GM18511 (cell line): ENCODE measurements around the gene PLD5.
"Not testable (repeated sequence)": the region's sequence is repeated elsewhere in the genome, so short reads cannot be mapped to it uniquely, and the experiment has no call there.

Experiments used
- ATAC-seq: cut with Tn5 transposase; IDR thresholded peaks from one replicate; pipeline ENCODE4 v1.9.1; 2021; ENCODE audit warnings: mild to moderate bottlenecking, moderate library complexity; ENCODE audit not compliant: unreplicated experiment

Gene PLD5

GRCh38 chr1:242288067-242288466 lies 236.4 kb downstream of the PLD5 start:
- ATAC-seq = not testable (repeated sequence)

DNA sequence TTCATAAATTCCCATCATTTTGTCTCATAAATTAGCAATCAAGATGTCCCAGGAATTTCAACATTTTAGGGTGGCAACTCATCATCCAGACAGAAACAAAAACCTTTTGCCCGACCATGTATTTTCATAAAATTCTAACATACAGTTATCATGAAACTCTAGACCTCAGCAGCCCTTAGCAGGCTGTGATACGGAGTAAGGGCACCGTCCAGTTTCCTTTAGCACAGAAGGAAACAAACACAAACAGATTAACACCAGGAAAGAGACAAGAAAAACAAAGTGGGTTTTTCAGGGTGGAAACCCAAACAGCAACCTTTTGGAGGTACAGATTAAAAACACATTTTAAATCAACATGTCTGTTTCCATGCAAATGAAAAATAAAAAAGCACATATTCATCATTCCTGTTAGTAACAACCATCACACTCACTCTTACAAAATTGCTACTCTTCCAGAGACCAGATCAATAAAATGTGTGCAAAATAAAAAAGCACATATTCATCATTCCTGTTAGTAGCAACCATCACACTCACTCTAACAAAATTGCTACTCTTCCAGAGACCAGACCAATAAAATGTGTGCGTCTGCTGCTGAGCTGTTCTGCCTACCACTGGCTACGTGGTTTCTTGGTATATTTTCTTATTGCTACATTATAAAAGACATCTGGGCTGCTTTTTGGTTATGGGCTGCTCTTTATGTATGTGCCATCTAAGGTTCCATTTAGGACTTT lies 241.6 kb downstream of the PLD5 start:
- not testable (repeated sequence) for ATAC-seq

DNA sequence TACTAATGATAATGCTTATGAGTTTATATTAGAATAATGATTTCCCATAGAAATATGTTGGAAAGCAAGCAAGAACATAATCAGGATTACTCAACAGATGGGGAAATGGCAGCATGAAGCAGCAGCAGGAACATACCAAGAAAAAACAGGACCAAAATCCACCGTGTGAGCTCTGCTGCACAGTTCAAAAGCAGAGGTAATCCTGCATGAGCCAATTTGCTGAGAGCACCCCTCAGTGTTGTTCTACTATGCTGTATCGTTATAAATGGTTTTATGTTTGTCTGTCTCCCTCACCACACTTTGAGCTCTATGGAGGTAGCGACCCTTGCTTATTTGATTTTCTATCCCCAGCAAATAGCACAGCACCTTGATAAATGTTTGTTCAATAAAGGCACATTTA lies 246.1 kb downstream of the PLD5 start:
- ATAC-seq = not testable (repeated sequence)

DNA sequence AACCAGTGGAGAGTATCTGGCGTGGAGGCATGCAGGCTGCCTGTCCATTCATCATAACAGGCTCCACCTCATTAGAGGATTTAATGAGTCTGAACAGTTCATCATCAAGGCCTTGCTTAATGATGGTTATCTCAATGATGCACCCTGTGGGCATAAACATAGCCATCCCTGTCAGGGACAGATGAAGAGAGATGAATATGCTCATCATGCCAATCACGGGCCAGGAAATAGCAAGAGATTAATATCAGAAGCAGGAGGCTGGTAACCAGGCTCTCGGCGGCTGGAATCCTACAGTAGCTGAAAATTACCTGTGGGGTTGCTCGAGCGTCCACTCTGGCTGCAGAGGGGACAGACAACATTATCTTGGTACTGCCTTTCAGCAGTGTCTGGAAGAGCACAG lies 247.7 kb downstream of the PLD5 start:
- ATAC-seq = not testable (repeated sequence)

DNA sequence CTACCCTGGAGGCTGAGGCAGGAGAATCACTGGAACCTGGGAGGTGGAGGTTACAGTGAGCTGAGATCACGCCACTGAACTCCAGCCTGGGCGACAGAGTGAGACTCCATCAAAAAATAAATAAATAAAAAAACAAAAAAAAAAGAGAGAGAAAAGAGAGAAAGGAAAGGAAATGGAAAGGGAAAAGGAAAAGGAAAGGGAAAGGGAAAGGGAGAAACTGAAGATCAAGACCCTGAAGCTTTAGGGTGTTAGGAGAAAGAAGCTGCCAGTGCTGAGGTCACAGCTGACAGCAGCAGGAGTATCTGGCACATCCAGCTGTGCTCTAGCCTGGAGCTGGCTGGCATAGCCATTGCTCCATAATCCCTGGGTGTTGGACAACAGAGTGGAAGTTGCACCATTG lies 257.5 kb downstream of the PLD5 start:
- ATAC-seq = not testable (repeated sequence)

DNA sequence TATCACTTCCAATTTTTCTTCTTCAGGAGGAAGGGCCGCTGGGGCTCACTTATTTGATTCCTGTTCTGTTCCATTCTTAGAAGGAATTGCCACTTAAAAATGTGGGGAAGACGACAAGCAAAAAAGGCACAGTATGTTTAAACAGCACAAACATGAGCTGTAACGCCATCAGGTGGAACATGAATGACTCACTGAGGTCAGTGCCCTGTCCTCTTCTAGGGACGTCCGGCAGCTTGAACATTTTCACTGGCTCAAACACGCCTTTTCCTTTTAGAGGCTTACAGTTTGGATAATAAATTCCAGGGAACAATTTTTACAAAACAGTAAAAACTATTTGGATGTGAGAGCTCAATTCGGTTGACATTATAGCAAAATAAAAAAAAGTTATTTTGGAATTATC lies 260.1 kb downstream of the PLD5 start:
- not testable (repeated sequence) for ATAC-seq

DNA sequence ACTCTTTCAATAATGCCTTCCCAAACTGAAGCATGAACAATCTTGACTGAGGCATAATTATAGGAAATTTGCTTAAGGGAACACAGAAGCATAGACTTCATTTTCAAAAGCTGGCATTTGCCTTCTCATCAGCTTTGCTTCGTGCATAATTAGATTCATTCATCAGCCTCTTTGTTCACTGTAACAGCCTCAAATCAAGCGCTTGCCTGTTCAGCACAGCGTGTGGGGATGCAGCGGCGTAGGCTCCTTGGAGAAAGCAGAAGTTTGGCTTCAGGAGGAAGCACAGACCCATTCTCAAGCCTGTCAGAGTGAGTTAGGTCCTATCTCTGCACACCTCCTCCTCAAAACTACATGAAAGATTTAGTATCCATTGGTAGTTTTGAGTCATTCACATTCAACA lies 279.2 kb downstream of the PLD5 start:
- ATAC-seq = no peak

DNA sequence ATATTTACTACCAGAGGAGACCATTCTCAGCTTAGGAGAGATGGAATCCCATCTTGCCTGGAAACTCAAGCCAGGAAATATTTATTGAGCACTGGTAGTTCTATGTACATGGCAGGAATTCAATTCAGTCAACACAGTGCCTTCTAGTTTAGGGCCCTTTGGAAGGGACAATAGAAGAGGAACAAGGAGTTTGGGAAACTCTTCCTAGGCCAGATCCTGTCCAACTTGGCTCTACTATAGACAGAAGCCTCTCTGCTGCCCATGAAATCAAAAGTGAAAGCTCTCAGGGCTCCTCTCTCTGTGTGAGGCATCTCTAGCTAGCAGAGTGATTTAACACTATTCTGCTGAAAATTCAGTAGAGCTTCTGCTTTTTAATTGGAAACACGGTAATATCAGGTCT lies 281.0 kb downstream of the PLD5 start:
- ATAC-seq = peak; percentile 95

GRCh38 chr1:242242983-242243382 lies 281.5 kb downstream of the PLD5 start:
- peak; percentile 22 for ATAC-seq

DNA sequence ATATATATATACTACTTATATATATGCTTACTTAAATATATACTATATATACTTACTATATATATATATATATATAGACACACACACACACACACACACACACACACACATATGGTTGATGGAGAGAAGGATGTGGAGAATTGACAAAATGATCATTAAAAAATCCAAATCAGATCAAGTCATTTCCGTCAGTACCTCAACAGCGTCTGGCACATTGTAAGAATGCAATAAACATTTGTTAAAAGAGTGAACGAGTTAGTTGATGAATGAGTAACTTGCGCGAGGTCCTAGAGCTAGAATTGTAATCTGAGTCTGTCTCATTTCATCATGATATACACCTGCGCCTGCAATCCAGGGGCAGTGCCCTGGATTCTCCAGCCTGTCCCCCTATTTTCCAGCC lies 282.6 kb downstream of the PLD5 start:
- ATAC-seq = no peak

DNA sequence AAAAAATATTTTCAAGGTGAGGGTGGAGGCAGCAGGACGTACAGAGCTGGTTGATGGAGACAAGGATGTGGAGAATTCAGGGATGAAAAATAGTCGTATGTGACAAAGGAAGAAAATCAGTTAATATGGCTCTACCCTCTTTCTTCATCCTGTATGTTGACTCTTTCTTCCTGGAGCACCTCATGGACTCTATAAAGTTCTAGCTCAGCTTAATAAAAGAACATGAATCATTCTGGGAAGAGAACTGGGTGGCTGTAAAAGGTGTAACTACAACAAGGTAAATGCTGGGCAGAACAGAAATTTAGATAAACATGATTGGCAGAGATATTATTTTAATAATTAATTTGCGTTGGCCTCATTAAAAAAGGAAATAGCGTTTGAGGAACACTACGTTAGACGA lies 283.8 kb downstream of the PLD5 start:
- ATAC-seq = no peak

DNA sequence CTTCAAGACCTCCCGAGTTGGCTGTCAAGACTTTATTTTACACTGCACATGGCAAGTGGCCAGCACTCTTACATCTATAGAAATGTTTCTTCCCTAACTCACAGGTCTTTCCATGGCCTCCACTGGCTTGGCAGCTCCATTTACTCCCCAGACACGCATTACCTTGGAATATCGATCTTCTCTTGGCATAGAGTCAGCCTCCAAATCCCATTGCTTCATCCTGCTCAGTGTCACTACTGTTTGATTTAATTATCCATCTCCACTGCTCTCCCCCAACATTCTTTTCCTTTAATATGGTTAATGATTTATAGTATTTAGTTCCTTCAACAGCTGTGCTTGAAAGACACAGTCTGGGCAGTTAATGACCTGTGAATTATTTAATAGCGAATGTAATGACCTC lies 284.4 kb downstream of the PLD5 start:
- no peak for ATAC-seq

DNA sequence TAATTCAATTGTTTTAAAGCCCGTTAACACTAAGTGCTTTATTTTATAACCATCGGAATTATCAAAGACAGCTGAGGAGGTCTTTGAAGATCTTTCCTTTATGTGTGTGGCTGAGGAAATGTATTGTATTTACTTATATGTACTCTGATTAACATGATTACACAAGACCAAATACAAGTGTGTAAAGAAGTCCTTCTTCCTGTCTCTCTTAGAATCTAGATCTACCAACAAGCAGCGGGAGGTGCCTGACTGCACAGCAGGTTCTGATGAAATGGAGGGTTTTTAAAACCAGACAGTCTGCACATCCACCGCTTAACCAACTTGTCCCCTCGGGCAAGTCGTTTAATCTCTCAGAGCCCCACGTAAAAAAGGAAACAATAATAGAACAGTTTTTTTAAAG lies 285.1 kb downstream of the PLD5 start:
- no peak for ATAC-seq

GRCh38 chr1:242237051-242237450 lies 287.4 kb downstream of the PLD5 start:
- ATAC-seq = no peak

- no peak for ATAC-seq
Measured at GRCh38 chr1:242228991-242229390, 295.5 kb downstream of the PLD5 start.

DNA sequence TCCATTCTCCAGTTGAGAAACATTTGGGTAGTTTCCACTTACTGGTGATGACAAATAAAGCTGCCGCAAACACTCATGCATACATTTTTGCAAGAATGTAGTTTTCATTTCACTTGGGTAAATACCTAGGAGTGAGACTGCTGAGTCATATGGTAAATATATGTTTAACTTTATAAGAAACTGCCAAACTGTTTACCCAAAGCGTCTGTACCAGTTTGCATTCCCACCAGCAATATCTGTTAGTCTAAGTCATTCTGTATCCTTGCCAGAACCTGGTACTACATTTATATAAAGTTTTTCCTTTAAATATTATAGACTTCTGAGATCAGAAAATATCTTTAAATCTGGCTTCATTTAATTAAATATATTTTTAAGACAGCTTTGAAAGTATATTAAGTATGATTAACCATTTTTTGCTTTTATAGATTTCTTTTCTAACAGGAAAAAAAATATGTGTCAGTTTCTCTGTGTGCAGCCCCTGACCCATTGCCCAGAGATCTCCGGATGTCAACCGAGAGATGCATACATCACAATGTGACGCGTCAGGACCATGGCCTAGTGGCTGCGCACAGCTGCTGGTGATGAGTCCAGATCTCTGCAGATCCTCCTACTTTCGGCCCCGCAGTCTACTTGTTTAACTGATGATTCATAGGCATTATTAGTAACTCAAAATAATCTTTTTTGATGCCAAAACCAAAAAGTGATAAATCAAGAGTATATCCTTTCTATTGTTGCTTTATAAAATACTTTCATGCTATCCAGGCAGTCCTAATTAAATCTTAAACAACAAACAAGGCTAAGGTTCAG lies 298.5 kb downstream of the PLD5 start:
- ATAC-seq = peak; percentile 67

DNA sequence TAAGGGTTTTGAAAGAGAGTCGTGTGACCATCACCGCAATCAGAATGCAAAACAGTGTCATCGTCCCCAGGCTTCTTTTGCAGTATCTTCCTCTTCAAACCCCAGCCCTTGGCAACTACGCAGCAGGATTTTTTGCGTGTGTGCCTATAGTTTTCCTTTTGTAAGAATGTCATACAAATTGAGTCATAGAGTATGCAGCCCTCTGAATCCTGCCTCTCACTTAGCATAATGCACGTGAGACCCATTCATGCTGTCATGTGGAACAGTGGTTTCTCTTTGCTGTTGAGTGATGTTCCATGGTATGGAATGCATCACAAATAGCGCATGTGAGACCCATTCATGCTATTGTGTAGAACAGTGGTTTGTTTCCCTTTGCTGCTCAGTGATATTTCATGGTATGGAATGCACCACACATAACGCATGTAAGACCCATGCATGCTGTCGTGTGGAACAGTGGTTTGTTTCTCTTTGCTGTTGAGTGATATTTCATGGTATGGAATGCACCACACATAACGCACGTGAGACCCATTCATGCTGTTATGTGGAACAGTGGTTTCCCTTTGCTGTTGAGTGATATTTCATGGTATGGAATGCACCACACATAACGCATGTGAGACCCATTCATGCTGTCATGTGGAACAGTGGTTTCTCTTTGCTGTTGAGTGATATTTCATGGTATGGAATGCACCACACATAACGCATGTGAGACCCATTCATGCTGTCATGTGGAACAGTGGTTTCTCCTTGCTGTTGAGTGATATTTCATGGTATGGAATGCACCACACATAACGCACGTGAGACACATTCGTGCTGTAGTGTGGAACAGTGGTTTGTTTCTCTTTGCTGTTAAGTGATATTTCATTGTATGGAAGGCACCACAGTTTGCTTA lies 299.4 kb downstream of the PLD5 start:
- ATAC-seq = not testable (repeated sequence)

DNA sequence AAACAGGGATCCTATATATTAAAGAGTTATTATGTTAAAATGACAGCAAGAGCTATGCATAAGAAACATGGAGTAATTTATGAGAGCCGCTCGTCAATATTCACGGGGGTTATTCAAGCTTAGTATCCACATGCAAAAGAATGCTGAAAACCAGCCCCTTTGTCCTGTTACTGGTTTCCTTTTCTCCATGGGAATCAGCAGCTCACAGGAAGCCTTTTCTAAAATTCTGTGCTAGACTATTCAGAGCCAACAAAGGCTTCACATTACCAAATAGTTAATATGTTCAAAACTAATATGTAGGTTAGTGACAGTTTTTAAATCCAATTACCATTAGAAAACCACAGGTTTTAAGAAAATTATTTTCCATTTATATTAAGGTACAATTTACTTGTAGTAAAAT lies 300.0 kb downstream of the PLD5 start:
- no peak for ATAC-seq

GRCh38 chr1:242219905-242220304 lies 304.6 kb downstream of the PLD5 start:
- no peak for ATAC-seq

- no peak for ATAC-seq
Measured at GRCh38 chr1:242219298-242219901, 305.1 kb downstream of the PLD5 start.

DNA sequence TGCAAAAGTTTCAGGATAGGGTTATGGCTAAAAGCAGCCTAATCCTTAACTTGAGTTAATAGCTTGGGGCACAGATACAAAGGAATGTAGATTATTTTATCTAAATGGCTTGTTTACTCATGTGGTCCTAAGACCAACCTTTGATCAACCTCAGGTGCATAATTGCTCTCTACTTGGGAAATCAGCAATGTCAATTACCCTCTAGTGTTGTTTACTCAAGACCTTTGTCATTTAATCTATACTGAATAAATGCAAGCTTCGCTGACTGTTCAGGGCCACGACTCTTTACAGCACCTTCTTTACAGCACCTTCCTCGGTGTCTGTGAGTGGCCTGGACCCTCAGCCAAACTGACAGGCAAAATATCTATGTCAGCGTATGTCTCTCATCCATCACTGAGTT lies 308.1 kb downstream of the PLD5 start:
- no peak for ATAC-seq
